ENCODE data around the gene GPR149. TPM values are rescaled to one million over a fixed set of nuclear protein-coding genes. Genes with fewer than 3 reads are reported as not detected.

GPR149 gene
- total and polyA plus RNA-seq, 10 of the 15 experiments (the other 5 are each of a cell fraction or from before 2014, with no cell fraction given), result not detected

- ATAC-seq (no peak), FAIRE-seq (no peak), DNase-seq (ENCODE audit: low read depth, low spot score) (no peak)
- Histone ChIP-seq H3K27ac (ENCODE audit: control insufficient read depth, insufficient read depth) (no peak overlapping the region), H2AFZ (ENCODE audit: control insufficient read depth, low read depth, low read length) (no peak overlapping the region), H3K4me3 (no peak overlapping the region), H3K79me2 (ENCODE audit: control insufficient read depth, insufficient read depth, low read length) (no peaks in the 10 kb centered on the region), H3K4me2 (ENCODE audit: control insufficient read depth, insufficient read depth) (no peak overlapping the region), H4K20me1 (ENCODE audit: control insufficient read depth, insufficient read depth) (no peaks in the 10 kb centered on the region), H3K9me3 (replicated peaks; ENCODE audit: control insufficient read depth, insufficient read depth, low read length) (no peaks in the 10 kb centered on the region), H3K9ac (ENCODE audit: control insufficient read depth, insufficient read depth, low read length) (no peak overlapping the region), H3K4me1 (ENCODE audit: control insufficient read depth, insufficient read depth, low read length) (no peaks in the 10 kb centered on the region), H3K36me3 (ENCODE audit: control insufficient read depth in 2 of 2, insufficient read depth in 2 of 2, low read length in 1 of 2) (no peaks in the 10 kb centered on the region), H3K27me3 (replicated peaks in 1 of 2; ENCODE audit: control insufficient read depth in 2 of 2, insufficient read depth in 2 of 2, low read length in 1 of 2) (no peaks in the 10 kb centered on the region; a peak in 2 of 4 replicates)
- BruUV-seq (replicated peaks), result no TSS peak
- intact Hi-C loops (cut with micrococcal nuclease; ENCODE audit: unreplicated experiment) (no loop called here), in situ Hi-C loops (cut with MboI) (no loop called here)
- TF ChIP-seq FOXK2 (IDR thresholded peaks at IDR 0.05) (no peak), POU2F2 (IDR thresholded peaks at IDR 0.05; ENCODE audit: borderline replicate concordance, low read depth, low read length) (no peak), CBX3 (IDR thresholded peaks at IDR 0.05; ENCODE audit: borderline replicate concordance, low read depth) (no peak), LARP7 (IDR thresholded peaks at IDR 0.05) (no peak), NBN (IDR thresholded peaks at IDR 0.05) (no peak), JUNB (IDR thresholded peaks at IDR 0.05) (no peak), HCFC1 (IDR thresholded peaks at IDR 0.05; ENCODE audit: low read length) (no peak), PAX8 (IDR thresholded peaks at IDR 0.05) (no peak), GABPA (IDR thresholded peaks at IDR 0.05; ENCODE audit: low read depth) (no peak), ZNF687 (IDR thresholded peaks at IDR 0.05) (no peak), NKRF (conservative IDR thresholded peaks at IDR 0.05) (no peak)
- ChIA-PET RAD21 (ENCODE audit: unreplicated experiment) (no interaction called here), POLR2A (no interaction called here), CTCF (interaction anchor here (1.5 kb wide), 1 partner anchor 50 kb away, joined by 3 read pairs; no protein-coding TSS in a partner anchor), SMC1A (ENCODE audit: uncharacterized antibody, unreplicated experiment) (interaction anchor here (0.9 kb wide), 1 partner anchor 92 kb away, joined by 4 read pairs; no protein-coding TSS in a partner anchor)
Measured at GRCh38 chr3:154384479-154384878, 45.5 kb downstream of the GPR149 start.
